AG04450 (cell line): Measurements from ENCODE around the gene RAI1. TPM values are rescaled to one million over a fixed set of nuclear protein-coding genes. Genes with fewer than 3 reads are reported as not detected.

Experiments used
- CTCF ChIA-PET: fragments of 300-600, 350-600 bp; formaldehyde crosslinking; extraction: SDS; loops from one replicate; lab custom pipeline; 2022; ENCODE audit warnings: antibody characterized with exemption, inconsistent platforms; lab: Charles Lee
- POLR2A ChIA-PET: fragments of 350-600 bp; formaldehyde crosslinking; extraction: SDS; loops from one replicate; lab custom pipeline; 2021; ENCODE audit warnings: antibody characterized with exemption, inconsistent platforms; lab: Yijun Ruan, JAX
- DNase-seq: peaks from one replicate; pipeline ENCODE4 v3.0.0-alpha.2; 2011; ENCODE audit warnings: low read depth, low spot score
- H3K27ac ChIP-seq: one replicate; pipeline ENCODE4 v1.5.1; 2012; ENCODE audit warnings: low read depth, low read length, control low read depth
- H3K27me3 ChIP-seq: one replicate; pipeline ENCODE4 v1.6.0; 2012; ENCODE audit warnings: low read length; ENCODE audit not compliant: control insufficient read depth, insufficient read depth
- H3K4me3 ChIP-seq: 2 replicates; pipeline ENCODE4 v1.5.1; 2011; ENCODE audit warnings: mild to moderate bottlenecking, low read depth, low read length, control low read depth
- H3K9me3 ChIP-seq: 2 replicates; pipeline ENCODE4 v1.5.1; 2012; ENCODE audit warnings: low read length; ENCODE audit not compliant: control insufficient read depth, insufficient read depth
- CTCF ChIP-seq: IDR thresholded peaks from 2 replicates; pipeline ENCODE4 v1.5.1; 2011; ENCODE audit warnings: low read depth, low read length, control low read depth, inconsistent platforms
- polyA plus RNA-seq: library from polyadenylated mRNA; depleted of rRNA; stranded (reverse); fragments of >200 nt; gene quantifications from 2 replicates; pipeline ENCODE4 v1.2.3, GENCODE V29; 2011

The RAI1 gene
- polyA plus RNA-seq, 1 experiment: 2.1 TPM

DNA sequence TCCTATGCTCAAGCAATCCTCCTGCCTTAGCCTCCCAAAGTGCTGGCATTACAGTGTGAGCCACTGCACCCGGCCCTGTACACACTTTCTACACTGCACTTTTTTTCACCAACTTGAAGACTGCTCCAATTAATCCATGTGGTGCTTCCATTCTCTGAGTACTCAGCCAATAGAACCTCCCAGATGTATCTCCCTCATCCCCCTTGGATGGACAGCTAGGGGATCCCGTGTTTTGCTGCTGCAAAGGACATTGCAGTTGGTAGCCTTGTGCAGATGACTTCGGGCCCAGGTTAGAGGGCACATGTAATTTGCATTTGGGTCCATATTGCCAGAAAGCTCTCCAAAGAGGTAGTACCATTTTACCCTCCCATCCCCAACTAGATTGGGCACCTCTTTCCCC lies 95.6 kb downstream of the RAI1 start:
- H3K27me3 ChIP-seq: no peaks in the 10 kb centered on the region
- TF ChIP-seq CTCF: no peak
- POLR2A ChIA-PET: no interaction called here
- H3K4me3 ChIP-seq: no peak overlapping the region
- no peaks in the 10 kb centered on the region for H3K9me3 ChIP-seq
- CTCF ChIA-PET: interaction anchor here (1.1 kb wide), 1 partner anchor 96 kb away, joined by 3 read pairs; no protein-coding TSS in a partner anchor
- no peak overlapping the region for H3K27ac ChIP-seq
- DNase-seq: no peak

- peak; percentile 73 for DNase-seq
- H3K27me3 ChIP-seq: no peaks in the 10 kb centered on the region
- peak overlapping the region; percentile 68 for H3K27ac ChIP-seq
- ChIA-PET CTCF (no interaction called here), POLR2A (no interaction called here)
- H3K9me3 ChIP-seq: no peaks in the 10 kb centered on the region
- H3K4me3 ChIP-seq: no peak overlapping the region
- no peak for TF ChIP-seq CTCF
Observed at GRCh38 chr17:17778308-17779014, 97.2 kb downstream of the RAI1 start.

DNA sequence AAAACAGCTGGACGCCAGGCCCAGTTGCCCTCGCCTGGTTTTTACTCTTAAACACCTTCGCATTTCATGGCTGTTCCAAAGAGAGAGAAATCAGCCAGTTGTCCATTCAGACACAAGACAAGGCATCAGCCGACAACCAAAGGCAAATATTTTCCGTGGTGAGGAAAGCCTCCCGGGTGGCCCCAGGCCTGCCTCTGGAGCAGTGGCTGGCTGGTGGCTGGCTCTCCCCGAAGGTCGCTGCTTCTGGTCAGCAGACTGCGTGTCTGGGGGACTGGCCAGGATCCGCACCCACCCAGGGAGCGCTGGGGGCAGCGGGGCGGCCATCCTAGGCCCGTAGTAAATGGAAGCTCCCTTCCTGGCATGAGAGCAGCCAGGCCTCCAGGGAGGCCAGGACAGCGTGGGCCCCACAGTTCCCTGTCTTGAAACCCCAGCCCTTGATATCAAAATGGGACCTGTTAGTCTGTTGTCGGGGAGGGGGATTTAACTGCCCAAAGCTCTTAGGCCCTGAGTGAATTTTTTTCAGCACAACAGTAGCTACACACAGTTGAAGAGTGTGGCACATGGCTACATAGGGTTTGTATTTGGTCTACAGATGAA lies 97.9 kb downstream of the RAI1 start:
- no peak for DNase-seq
- Histone ChIP-seq H3K27me3 (no peaks in the 10 kb centered on the region), H3K9me3 (no peaks in the 10 kb centered on the region), H3K4me3 (no peak overlapping the region), H3K27ac (peak overlapping the region; percentile 68)
- CTCF ChIA-PET: no interaction called here
- TF ChIP-seq CTCF: no peak
- POLR2A ChIA-PET: interaction anchor here (0.7 kb wide), 1 partner anchor 9 kb away, joined by 5 read pairs; no protein-coding TSS in a partner anchor

DNA sequence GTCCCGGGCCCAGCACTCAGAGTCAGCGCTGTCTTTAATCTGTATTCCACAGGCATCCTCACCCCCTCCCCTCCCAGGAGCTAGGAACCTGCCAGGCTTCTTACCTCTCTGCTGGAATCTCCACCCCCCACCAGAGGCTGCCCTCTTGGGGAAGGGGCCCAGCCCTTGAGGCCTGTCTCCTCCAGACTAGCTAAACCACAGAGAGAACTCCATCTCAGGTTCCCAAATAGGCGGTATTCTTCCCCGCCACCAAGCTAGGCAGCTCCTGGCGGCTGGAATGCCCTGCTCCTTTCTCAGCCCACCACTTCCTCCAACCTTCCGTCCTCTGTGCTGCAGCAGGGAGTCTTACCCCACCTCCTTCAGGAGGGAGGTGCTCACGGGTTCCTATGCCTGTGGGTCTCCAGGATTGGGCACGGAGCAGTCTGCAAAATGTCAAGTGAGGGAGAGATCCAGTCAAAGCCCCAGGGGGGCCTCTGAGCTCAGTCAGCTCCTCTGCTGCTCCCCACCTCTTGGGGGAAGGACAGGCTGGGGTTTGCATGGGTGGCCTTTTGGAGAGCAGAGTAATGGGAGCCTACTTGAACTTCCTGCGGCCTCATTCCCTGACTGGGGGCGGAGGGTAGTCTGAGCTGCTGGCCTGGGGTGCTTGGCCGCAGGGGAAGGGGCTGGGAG lies 99.8 kb downstream of the RAI1 start:
- POLR2A ChIA-PET: no interaction called here
- DNase-seq: peak; percentile 18
- H3K9me3 ChIP-seq: no peaks in the 10 kb centered on the region
- TF ChIP-seq CTCF: peak; percentile 64
- H3K27me3 ChIP-seq: no peaks in the 10 kb centered on the region
- peak overlapping the region; percentile 39 for H3K27ac ChIP-seq
- H3K4me3 ChIP-seq: no peak overlapping the region
- CTCF ChIA-PET: no interaction called here
